PC-3 (cell line): ENCODE measurements around the gene CAMK4. TPM values are rescaled to one million over a fixed set of nuclear protein-coding genes. Genes with fewer than 3 reads are reported as not detected.
"Not testable (repeated sequence)": the region's sequence is repeated elsewhere in the genome, so short reads cannot be mapped to it uniquely, and the experiment has no call there.

Source experiments
- ATAC-seq: fragments of 200-7000 bp; cut with Tn5 transposase; 2 replicates; pipeline ENCODE4 v1.9.1; 2020; ENCODE audit warnings: mild to moderate bottlenecking, moderate library complexity
- BruUV-seq: library from RNA; stranded (reverse); fragments of 400-500 nt; replicated peaks from 2 replicates; lab custom pipeline; 2021; lab: Mats Ljungman, UMichigan
- CTCF ChIA-PET: fragments of 300-600 bp; sonication (Branson Sonifier 250); formaldehyde crosslinking; loops from one replicate; lab custom pipeline; 2022; ENCODE audit warnings: antibody characterized with exemption; lab: Charles Lee
- POLR2A ChIA-PET: fragments of 300-600 bp; sonication (Branson Sonifier 250); formaldehyde crosslinking; loops from one replicate; lab custom pipeline; 2022; ENCODE audit warnings: antibody characterized with exemption; ENCODE audit not compliant: unreplicated experiment; lab: Charles Lee
- DNase-seq: peaks from one replicate; pipeline ENCODE4 v3.0.0-alpha.2; 2015
- H2AFZ ChIP-seq: fragments of 300-600 bp; sonication (generic); 2 replicates; pipeline ENCODE4 v1.6.0; 2016; ENCODE audit warnings: antibody characterized with exemption, low read length
- H3F3A ChIP-seq: fragments of 300-600 bp; sonication (generic); one replicate; pipeline ENCODE4 v1.6.0; 2017; ENCODE audit warnings: antibody characterized with exemption, low read length, control low read depth, mild to moderate bottlenecking; ENCODE audit not compliant: unreplicated experiment
- H3K27ac ChIP-seq: fragments of 300-600 bp; sonication (generic); 2 replicates; pipeline ENCODE4 v1.5.1; 2016; ENCODE audit warnings: mild to moderate bottlenecking, low read length
- H3K27me3 ChIP-seq: fragments of 300-600 bp; sonication (generic); 2 replicates; pipeline ENCODE4 v1.6.1; 2016; ENCODE audit warnings: low read length, mixed read lengths
- H3K36me3 ChIP-seq: fragments of 300-600 bp; sonication (generic); 2 replicates; pipeline ENCODE4 v1.6.1; 2016; ENCODE audit warnings: low read depth, mixed run types, low read length, mixed read lengths
- H3K4me1 ChIP-seq: fragments of 300-600 bp; sonication (generic); 2 replicates; pipeline ENCODE4 v1.5.1; 2016; ENCODE audit warnings: low read length; ENCODE audit not compliant: insufficient read depth
- H3K4me2 ChIP-seq: fragments of 300-600 bp; sonication (generic); 2 replicates; pipeline ENCODE4 v1.6.0; 2016; ENCODE audit warnings: low read length
- H3K4me3 ChIP-seq: fragments of 300-600 bp; sonication (generic); 2 replicates; pipeline ENCODE4 v1.5.1; 2016; ENCODE audit warnings: mild to moderate bottlenecking, low read length, mixed read lengths
- H3K79me2 ChIP-seq: fragments of 300-600 bp; sonication (generic); 2 replicates; pipeline ENCODE4 v1.6.1; 2017; ENCODE audit warnings: low read length, mixed read lengths
- H3K9ac ChIP-seq: fragments of 300-600 bp; sonication (generic); 2 replicates; pipeline ENCODE4 v1.6.0; 2016; ENCODE audit warnings: mild to moderate bottlenecking, low read length
- H3K9me2 ChIP-seq: fragments of 300-600 bp; sonication (generic); replicated peaks from 2 replicates; pipeline ENCODE4 v1.6.1; 2016; ENCODE audit warnings: mixed run types, low read length, mixed read lengths
- H3K9me3 ChIP-seq: fragments of 300-600 bp; sonication (generic); 2 replicates; pipeline ENCODE4 v1.6.1; 2016; ENCODE audit warnings: low read length, mixed read lengths
- H4K20me1 ChIP-seq: fragments of 300-600 bp; sonication (generic); 2 replicates; pipeline ENCODE4 v1.6.1; 2016; ENCODE audit warnings: low read length, mixed read lengths
- EZH2 ChIP-seq: fragments of 300-600 bp; sonication (generic); IDR thresholded peaks from one replicate; pipeline ENCODE4 v1.6.1; 2017; ENCODE audit warnings: antibody characterized with exemption, mild to moderate bottlenecking, low read length; ENCODE audit not compliant: unreplicated experiment
- EZH2phosphoT487 ChIP-seq: fragments of 300-600 bp; sonication (generic); IDR thresholded peaks from 2 replicates; pipeline ENCODE4 v1.6.1; 2018; ENCODE audit warnings: mild to moderate bottlenecking, antibody characterized with exemption, low read length, borderline replicate concordance
- intact Hi-C: fragments of 100-400 bp; cut with micrococcal nuclease; formaldehyde crosslinking; loops from 2 replicates; pipeline ENCODE4 v1.9.0; 2023
- total RNA-seq: library from RNA; depleted of rRNA; stranded (reverse); fragments of >200 nt; gene quantifications from 2 replicates; pipeline ENCODE4 v1.2.3, GENCODE V29; 2014
- TF ChIP-seq, protein P1 (sequence below): fragments of 300-600 bp; sonication (generic); conservative IDR thresholded peaks from 2 replicates; pipeline ENCODE4 v1.5.1; 2017; ENCODE audit warnings: antibody characterized with exemption, low read depth, mild to moderate bottlenecking, low read length

CAMK4 gene
- total RNA-seq, 1 experiment from 2014 or later = 0.55 TPM

DNA sequence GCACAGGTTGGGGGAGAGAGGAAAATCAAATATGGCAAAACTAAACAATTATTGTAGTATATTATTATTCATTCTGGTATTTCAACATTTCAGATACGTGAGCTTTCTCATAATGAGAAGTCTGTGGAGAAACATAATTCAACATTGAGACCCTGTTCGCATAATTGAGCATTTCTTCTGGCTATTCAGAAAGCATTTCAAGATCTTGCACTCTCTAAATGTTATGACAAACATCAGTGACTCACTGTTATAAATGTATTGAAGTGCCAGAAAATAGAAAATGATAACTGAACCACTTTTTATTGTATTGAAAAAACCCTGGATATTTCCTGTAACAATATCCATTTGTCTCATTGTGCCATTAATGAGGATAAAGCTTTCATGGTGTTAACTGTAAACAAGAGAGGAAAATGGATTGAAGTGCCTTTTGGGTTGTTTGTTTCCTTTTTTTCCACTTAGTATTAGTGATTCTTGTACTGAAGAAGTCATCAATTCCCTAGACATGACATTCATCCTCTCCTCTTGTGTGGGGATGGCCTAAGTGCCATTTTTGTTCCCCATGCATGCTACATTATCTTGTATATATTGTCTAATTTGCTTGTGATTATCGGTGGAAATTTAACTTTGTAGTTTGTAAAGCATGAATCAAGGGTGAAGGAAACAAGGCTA is 124.6 kb downstream of the CAMK4 start:
- Histone ChIP-seq H3K79me2 (no peaks in the 10 kb centered on the region), H3K27me3 (peaks cover 41% of the 10 kb centered on the region; the same call in 1 of the 2 replicates), H3K27ac (no peak overlapping the region), H3K4me3 (no peak overlapping the region), H4K20me1 (no peaks in the 10 kb centered on the region), H2AFZ (no peak overlapping the region), H3K9me3 (no peaks in the 10 kb centered on the region), H3K9ac (no peak overlapping the region), H3K36me3 (no peaks in the 10 kb centered on the region), H3K4me1 (no peaks in the 10 kb centered on the region), H3K9me2 (no peaks in the 10 kb centered on the region), H3F3A (no peaks in the 10 kb centered on the region), H3K4me2 (no peak overlapping the region)
- ChIA-PET POLR2A (no interaction called here), CTCF (no interaction called here)
- TF ChIP-seq, protein P1, sequence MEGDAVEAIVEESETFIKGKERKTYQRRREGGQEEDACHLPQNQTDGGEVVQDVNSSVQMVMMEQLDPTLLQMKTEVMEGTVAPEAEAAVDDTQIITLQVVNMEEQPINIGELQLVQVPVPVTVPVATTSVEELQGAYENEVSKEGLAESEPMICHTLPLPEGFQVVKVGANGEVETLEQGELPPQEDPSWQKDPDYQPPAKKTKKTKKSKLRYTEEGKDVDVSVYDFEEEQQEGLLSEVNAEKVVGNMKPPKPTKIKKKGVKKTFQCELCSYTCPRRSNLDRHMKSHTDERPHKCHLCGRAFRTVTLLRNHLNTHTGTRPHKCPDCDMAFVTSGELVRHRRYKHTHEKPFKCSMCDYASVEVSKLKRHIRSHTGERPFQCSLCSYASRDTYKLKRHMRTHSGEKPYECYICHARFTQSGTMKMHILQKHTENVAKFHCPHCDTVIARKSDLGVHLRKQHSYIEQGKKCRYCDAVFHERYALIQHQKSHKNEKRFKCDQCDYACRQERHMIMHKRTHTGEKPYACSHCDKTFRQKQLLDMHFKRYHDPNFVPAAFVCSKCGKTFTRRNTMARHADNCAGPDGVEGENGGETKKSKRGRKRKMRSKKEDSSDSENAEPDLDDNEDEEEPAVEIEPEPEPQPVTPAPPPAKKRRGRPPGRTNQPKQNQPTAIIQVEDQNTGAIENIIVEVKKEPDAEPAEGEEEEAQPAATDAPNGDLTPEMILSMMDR = no peak
- TF ChIP-seq EZH2 (no peak), EZH2phosphoT487 (no peak)
- intact Hi-C loops = no loop called here
- no peak for DNase-seq
- ATAC-seq = no peak
- no TSS peak for BruUV-seq

DNA sequence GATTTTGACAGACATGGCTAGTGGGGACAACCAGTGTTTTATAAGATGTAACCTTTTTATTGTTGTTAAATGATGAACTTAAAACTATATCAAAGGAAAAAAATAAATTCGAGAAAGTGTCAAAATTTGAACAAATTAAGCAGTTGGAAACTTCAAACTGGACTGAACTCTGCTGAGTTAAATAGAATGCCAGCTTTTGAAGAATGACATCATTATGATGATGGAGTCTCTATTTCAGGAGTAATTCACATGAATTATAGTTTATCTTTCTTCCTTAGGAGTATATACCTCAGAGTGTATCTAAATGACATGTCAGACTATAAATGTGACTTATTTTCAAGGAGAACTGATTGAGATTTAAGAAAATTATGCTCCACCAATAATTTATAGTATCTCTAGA is 125.2 kb downstream of the CAMK4 start:
- intact Hi-C loops = no loop called here
- Histone ChIP-seq H2AFZ (no peak overlapping the region), H3K36me3 (no peaks in the 10 kb centered on the region), H3K4me2 (no peak overlapping the region), H3K4me1 (no peaks in the 10 kb centered on the region), H3K9me3 (no peaks in the 10 kb centered on the region), H3K9ac (no peak overlapping the region), H3K4me3 (no peak overlapping the region), H3F3A (no peaks in the 10 kb centered on the region), H3K27ac (no peak overlapping the region), H4K20me1 (no peaks in the 10 kb centered on the region), H3K27me3 (peaks cover 41% of the 10 kb centered on the region; the same call in 1 of the 2 replicates), H3K9me2 (no peaks in the 10 kb centered on the region), H3K79me2 (no peaks in the 10 kb centered on the region)
- ChIA-PET POLR2A (no interaction called here), CTCF (no interaction called here)
- no TSS peak for BruUV-seq
- ATAC-seq (no peak), DNase-seq (no peak)
- TF ChIP-seq EZH2 (no peak), EZH2phosphoT487 (no peak)
- TF ChIP-seq, protein P1 = no peak

GRCh38 chr5:111353035-111353434 is 128.9 kb downstream of the CAMK4 start:
- no peaks in the 10 kb centered on the region for H3K9me3 ChIP-seq
- H3K27me3 ChIP-seq = peaks cover 18% of the 10 kb centered on the region; the same call in 1 of the 2 replicates
- no peaks in the 10 kb centered on the region for H3F3A ChIP-seq
- intact Hi-C loops = no loop called here
- H3K4me3 ChIP-seq = no peak overlapping the region
- H4K20me1 ChIP-seq = no peaks in the 10 kb centered on the region
- no peaks in the 10 kb centered on the region for H3K4me1 ChIP-seq
- ATAC-seq (no peak), DNase-seq (no peak)
- no peak overlapping the region for H2AFZ ChIP-seq
- no peaks in the 10 kb centered on the region for H3K9me2 ChIP-seq
- H3K9ac ChIP-seq = no peak overlapping the region
- H3K4me2 ChIP-seq = no peak overlapping the region
- BruUV-seq = no TSS peak
- H3K27ac ChIP-seq = no peak overlapping the region
- H3K79me2 ChIP-seq = no peaks in the 10 kb centered on the region
- TF ChIP-seq EZH2 = no peak
- no peak for TF ChIP-seq EZH2phosphoT487
- TF ChIP-seq, protein P1 = no peak
- ChIA-PET CTCF (no interaction called here), POLR2A (no interaction called here)
- no peaks in the 10 kb centered on the region for H3K36me3 ChIP-seq

- CTCF ChIA-PET, H4K20me1 ChIP-seq, H3K36me3 ChIP-seq, H3K4me3 ChIP-seq, DNase-seq, H3K27me3 ChIP-seq, H3K27ac ChIP-seq, BruUV-seq, H3K79me2 ChIP-seq, ATAC-seq, H3K9ac ChIP-seq, POLR2A ChIA-PET, intact Hi-C loops, H3K4me1 ChIP-seq, H3F3A ChIP-seq, H3K9me3 ChIP-seq, H3K4me2 ChIP-seq, H3K9me2 ChIP-seq, H2AFZ ChIP-seq: not testable (repeated sequence)
Observed at GRCh38 chr5:111358726-111359125, 134.5 kb downstream of the CAMK4 start.
